Panc1 (cell line): ENCODE measurements around the gene OSBPL1A. TPM values are rescaled to one million over a fixed set of nuclear protein-coding genes. Genes with fewer than 3 reads are reported as not detected.

Source experiments
- ATAC-seq: fragments of 200-7000 bp; cut with Tn5 transposase; 2 replicates; pipeline ENCODE4 v1.9.1; 2020; ENCODE audit warnings: mild to moderate bottlenecking, moderate library complexity
- BruUV-seq: library from RNA; stranded (reverse); fragments of 400-500 nt; replicated peaks from 2 replicates; lab custom pipeline; 2021; lab: Mats Ljungman, UMichigan
- CTCF ChIA-PET: fragments of 300-600 bp; sonication (Branson Sonifier 250); formaldehyde crosslinking; loops from one replicate; lab custom pipeline; 2022; ENCODE audit warnings: antibody characterized with exemption; lab: Charles Lee
- POLR2A ChIA-PET: fragments of 300-600 bp; sonication (Branson Sonifier 250); formaldehyde crosslinking; loops from one replicate; lab custom pipeline; 2022; ENCODE audit warnings: antibody characterized with exemption; lab: Charles Lee
- DNase-seq: peaks from one replicate; pipeline ENCODE4 v3.0.0-alpha.2; 2010; ENCODE audit warnings: low read depth, low spot score
- H3K27ac ChIP-seq: 2 replicates; pipeline ENCODE4 v1.5.1; 2011; ENCODE audit warnings: mild to moderate bottlenecking, low read length, inconsistent platforms
- H3K27me3 ChIP-seq: fragments of 200-500 bp; sonication (Bioruptor generic); 2 replicates; pipeline ENCODE4 v1.6.0; 2014; ENCODE audit warnings: low read length, inconsistent platforms; ENCODE audit not compliant: control insufficient read depth, insufficient read depth
- H3K36me3 ChIP-seq: fragments of 200-500 bp; sonication (Bioruptor generic); 2 replicates; pipeline ENCODE4 v1.5.1; 2014; ENCODE audit warnings: inconsistent platforms, mild to moderate bottlenecking, low read length, moderate library complexity; ENCODE audit not compliant: control insufficient read depth, insufficient read depth
- H3K4me1 ChIP-seq: 2 replicates; pipeline ENCODE4 v1.5.1; 2011; ENCODE audit warnings: inconsistent platforms, mild to moderate bottlenecking, low read length, moderate library complexity; ENCODE audit not compliant: control insufficient read depth, insufficient read depth
- H3K4me3 ChIP-seq, 2 experiments: 2 replicates each; pipeline ENCODE4 v1.5.1; 2011 to 2012; ENCODE audit warnings: low read depth in 2 of 2, low read length in 2 of 2, mild to moderate bottlenecking in 2 of 2, inconsistent platforms in 1 of 2, moderate library complexity in 1 of 2
- H3K9me3 ChIP-seq: fragments of 200-500 bp; sonication (Bioruptor generic); 2 replicates; pipeline ENCODE4 v1.5.1; 2014; ENCODE audit warnings: low read depth, mild to moderate bottlenecking, inconsistent platforms, low read length, moderate library complexity; ENCODE audit not compliant: control insufficient read depth, insufficient read depth
- POLR2AphosphoS5 ChIP-seq: IDR thresholded peaks from 2 replicates; pipeline ENCODE4 v1.6.1; 2012; ENCODE audit warnings: mild to moderate bottlenecking, low read depth, low read length, moderate library complexity
- SIN3A ChIP-seq: IDR thresholded peaks from 2 replicates; pipeline ENCODE4 v1.6.1; 2012; ENCODE audit warnings: low read depth, mild to moderate bottlenecking, low read length, moderate library complexity, borderline replicate concordance; ENCODE audit not compliant: insufficient read depth
- TCF7L2 ChIP-seq: IDR thresholded peaks from 2 replicates; pipeline ENCODE4 v1.6.1; 2011; ENCODE audit warnings: mild to moderate bottlenecking, low read depth, low read length, inconsistent platforms
- in situ Hi-C: cut with HindIII; loops from 2 replicates; pipeline ENCODE4 v1.10.0; 2016; ENCODE audit warnings: low sequenced_read_pairs, low pct_unique_long_range_greater_than_20kb
- intact Hi-C: fragments of 100-400 bp; cut with micrococcal nuclease; formaldehyde crosslinking; loops from one replicate; pipeline ENCODE4 v1.10.0; 2022; ENCODE audit not compliant: unreplicated experiment
- microRNA-seq: library from miRNA; unstranded; fragments of <30 nt; microRNA quantifications from one replicate; pipeline ENCODE4 v1.1.0, GENCODE V29; 2020; ENCODE audit not compliant: unreplicated experiment
- total RNA-seq: library from RNA; stranded (reverse); gene quantifications from one replicate; pipeline ENCODE4 v1.2.1, GENCODE V29; 2021; ENCODE audit not compliant: unreplicated experiment
- TF ChIP-seq, protein P1 (sequence below), 2 experiments: IDR thresholded peaks; 2 replicates each; pipeline ENCODE4 v1.6.1; 2011 to 2012; ENCODE audit warnings: low read depth in 2 of 2, control low read depth in 1 of 2, low read length in 1 of 2, mild to moderate bottlenecking in 1 of 2, moderate library complexity in 1 of 2; ENCODE audit not compliant: insufficient read depth in 1 of 2
- TF ChIP-seq, protein P2 (sequence below): fragments of 450-650 bp; IDR thresholded peaks from 2 replicates; pipeline ENCODE4 v1.5.1; 2017; ENCODE audit warnings: mild to moderate bottlenecking

The OSBPL1A gene
- total RNA-seq, 1 experiment from 2014 or later, result 50.5 TPM

DNA sequence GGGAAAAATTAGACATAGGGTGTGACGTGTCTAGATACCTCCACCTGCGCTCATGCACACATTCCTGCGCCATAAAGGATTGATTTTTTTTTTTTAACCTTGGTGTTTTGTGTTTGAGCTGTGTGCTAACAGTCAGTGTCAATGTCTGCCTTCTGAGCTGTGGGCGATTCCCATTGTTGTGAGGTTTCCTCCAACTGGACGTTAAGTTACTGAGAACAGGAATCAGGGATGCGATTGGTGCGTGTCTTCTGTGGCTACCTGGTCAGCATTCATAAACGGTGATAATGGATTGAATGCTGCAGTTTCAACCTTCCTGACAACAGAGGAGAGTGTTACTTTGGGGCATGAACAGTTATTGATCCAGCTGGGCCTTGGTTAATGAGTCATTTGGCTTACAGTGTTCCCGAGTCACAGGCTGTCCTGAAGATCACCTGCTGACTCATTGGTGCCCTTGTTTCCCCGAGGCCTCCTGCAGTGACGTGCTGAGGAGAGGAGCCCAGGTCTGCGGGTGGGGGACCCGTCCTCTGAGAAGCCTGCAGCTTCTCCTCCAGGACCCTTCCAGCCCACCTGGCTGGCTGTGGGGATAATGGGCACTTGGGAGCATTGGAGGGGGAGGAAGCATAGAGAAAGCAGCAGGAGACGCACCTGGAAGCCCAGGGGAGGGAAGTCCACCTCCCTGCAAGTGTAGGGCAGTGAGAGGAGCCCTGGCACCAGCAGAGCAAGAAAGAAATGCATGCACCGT is 284.6 kb downstream of the OSBPL1A start:
- TF ChIP-seq, protein P1, sequence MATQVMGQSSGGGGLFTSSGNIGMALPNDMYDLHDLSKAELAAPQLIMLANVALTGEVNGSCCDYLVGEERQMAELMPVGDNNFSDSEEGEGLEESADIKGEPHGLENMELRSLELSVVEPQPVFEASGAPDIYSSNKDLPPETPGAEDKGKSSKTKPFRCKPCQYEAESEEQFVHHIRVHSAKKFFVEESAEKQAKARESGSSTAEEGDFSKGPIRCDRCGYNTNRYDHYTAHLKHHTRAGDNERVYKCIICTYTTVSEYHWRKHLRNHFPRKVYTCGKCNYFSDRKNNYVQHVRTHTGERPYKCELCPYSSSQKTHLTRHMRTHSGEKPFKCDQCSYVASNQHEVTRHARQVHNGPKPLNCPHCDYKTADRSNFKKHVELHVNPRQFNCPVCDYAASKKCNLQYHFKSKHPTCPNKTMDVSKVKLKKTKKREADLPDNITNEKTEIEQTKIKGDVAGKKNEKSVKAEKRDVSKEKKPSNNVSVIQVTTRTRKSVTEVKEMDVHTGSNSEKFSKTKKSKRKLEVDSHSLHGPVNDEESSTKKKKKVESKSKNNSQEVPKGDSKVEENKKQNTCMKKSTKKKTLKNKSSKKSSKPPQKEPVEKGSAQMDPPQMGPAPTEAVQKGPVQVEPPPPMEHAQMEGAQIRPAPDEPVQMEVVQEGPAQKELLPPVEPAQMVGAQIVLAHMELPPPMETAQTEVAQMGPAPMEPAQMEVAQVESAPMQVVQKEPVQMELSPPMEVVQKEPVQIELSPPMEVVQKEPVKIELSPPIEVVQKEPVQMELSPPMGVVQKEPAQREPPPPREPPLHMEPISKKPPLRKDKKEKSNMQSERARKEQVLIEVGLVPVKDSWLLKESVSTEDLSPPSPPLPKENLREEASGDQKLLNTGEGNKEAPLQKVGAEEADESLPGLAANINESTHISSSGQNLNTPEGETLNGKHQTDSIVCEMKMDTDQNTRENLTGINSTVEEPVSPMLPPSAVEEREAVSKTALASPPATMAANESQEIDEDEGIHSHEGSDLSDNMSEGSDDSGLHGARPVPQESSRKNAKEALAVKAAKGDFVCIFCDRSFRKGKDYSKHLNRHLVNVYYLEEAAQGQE (IDR thresholded peaks at IDR 0.05; ENCODE audit: insufficient read depth in 1 of 2, low read depth in 2 of 2, low read length in 1 of 2), result no peak
- TF ChIP-seq SIN3A, result no peak
- TF ChIP-seq POLR2AphosphoS5, result no peak
- TF ChIP-seq, protein P2, sequence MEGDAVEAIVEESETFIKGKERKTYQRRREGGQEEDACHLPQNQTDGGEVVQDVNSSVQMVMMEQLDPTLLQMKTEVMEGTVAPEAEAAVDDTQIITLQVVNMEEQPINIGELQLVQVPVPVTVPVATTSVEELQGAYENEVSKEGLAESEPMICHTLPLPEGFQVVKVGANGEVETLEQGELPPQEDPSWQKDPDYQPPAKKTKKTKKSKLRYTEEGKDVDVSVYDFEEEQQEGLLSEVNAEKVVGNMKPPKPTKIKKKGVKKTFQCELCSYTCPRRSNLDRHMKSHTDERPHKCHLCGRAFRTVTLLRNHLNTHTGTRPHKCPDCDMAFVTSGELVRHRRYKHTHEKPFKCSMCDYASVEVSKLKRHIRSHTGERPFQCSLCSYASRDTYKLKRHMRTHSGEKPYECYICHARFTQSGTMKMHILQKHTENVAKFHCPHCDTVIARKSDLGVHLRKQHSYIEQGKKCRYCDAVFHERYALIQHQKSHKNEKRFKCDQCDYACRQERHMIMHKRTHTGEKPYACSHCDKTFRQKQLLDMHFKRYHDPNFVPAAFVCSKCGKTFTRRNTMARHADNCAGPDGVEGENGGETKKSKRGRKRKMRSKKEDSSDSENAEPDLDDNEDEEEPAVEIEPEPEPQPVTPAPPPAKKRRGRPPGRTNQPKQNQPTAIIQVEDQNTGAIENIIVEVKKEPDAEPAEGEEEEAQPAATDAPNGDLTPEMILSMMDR, result no peak
- no peak for TF ChIP-seq TCF7L2
- Histone ChIP-seq H3K27me3 (no peaks in the 10 kb centered on the region), H3K36me3 (no peaks in the 10 kb centered on the region), H3K9me3 (no peaks in the 10 kb centered on the region), H3K4me3 (no peak overlapping the region), H3K27ac (no peak overlapping the region), H3K4me1 (peaks cover 2% of the 10 kb centered on the region; the same call in 1 of the 2 replicates)
- DNase-seq (no peak), ATAC-seq (peak; percentile 65; the same call in 1 of the 2 replicates)
- intact Hi-C loops, result no loop called here
- in situ Hi-C loops, result no loop called here
- ChIA-PET POLR2A (interaction anchor here (0.6 to 0.7 kb wide), 2 partner anchors 20 to 24 kb away, joined by 3 read pairs; no protein-coding TSS in a partner anchor), CTCF (no interaction called here)
- BruUV-seq, result no TSS peak

- in situ Hi-C loops (no loop called here), intact Hi-C loops (no loop called here)
- no TSS peak for BruUV-seq
- Histone ChIP-seq H3K4me3 (no peak overlapping the region), H3K27ac (no peak overlapping the region), H3K27me3 (no peaks in the 10 kb centered on the region), H3K9me3 (no peaks in the 10 kb centered on the region), H3K4me1 (peaks cover 2% of the 10 kb centered on the region; the same call in 1 of the 2 replicates), H3K36me3 (no peaks in the 10 kb centered on the region)
- ChIA-PET POLR2A (interaction anchor here (0.6 to 0.7 kb wide), 2 partner anchors 21 to 23 kb away, joined by 3 read pairs; no protein-coding TSS in a partner anchor), CTCF (interaction anchor here (0.7 kb wide), 1 partner anchor 599 kb away, joined by 3 read pairs; no protein-coding TSS in a partner anchor)
- TF ChIP-seq, protein P1 (IDR thresholded peaks at IDR 0.05; ENCODE audit: insufficient read depth in 1 of 2, low read depth in 2 of 2, low read length in 1 of 2), result no peak
- ATAC-seq, result no peak
- DNase-seq, result no peak
Observed at GRCh38 chr18:24112464-24112863, 285.2 kb downstream of the OSBPL1A start.

Small RNAs within 50 kb of the gene (microRNA-seq; reads per million reads assigned to microRNA genes)
- gene MIR320C2, result 1.6 reads per million

Other genes starting within 250 kb of the OSBPL1A start
- 36.2 TPM for gene IMPACT, start 28.8 kb upstream of the OSBPL1A start, total RNA-seq
- not detected for gene HRH4, start 62.8 kb upstream of the OSBPL1A start, total RNA-seq